SU-DHL-6 (cell line): ENCODE results near the gene HOXC12.

Experiments
- H2AFZ ChIP-seq: fragments of 200-600 bp; sonication (generic); 2 replicates; pipeline ENCODE4 v1.6.1; 2014; ENCODE audit warnings: low read depth, mild to moderate bottlenecking, moderate library complexity, mixed read lengths, antibody characterized with exemption, low read length; ENCODE audit not compliant: severe bottlenecking
- H3F3A ChIP-seq: fragments of 200-600 bp; shearing (Covaris generic); 2 replicates; pipeline ENCODE4 v1.6.0; 2016; ENCODE audit warnings: antibody characterized with exemption, mild to moderate bottlenecking; ENCODE audit not compliant: insufficient read depth
- H3K27ac ChIP-seq: fragments of 200-600 bp; sonication (generic); 2 replicates; pipeline ENCODE4 v1.5.1; 2016; ENCODE audit warnings: low read depth, mild to moderate bottlenecking, low read length, moderate library complexity, mixed read lengths
- H3K27me3 ChIP-seq: fragments of 200-600 bp; sonication (generic), shearing (Covaris generic); 2 replicates; pipeline ENCODE4 v1.6.0; 2014; ENCODE audit warnings: mild to moderate bottlenecking, low read length
- H3K36me3 ChIP-seq: fragments of 200-600 bp; sonication (generic); 2 replicates; pipeline ENCODE4 v1.6.1; 2014; ENCODE audit warnings: mild to moderate bottlenecking, low read length, mixed read lengths
- H3K4me2 ChIP-seq: fragments of 300-600, 200-600 bp; shearing (Covaris generic), sonication (generic); 2 replicates; pipeline ENCODE4 v1.6.0; 2014; ENCODE audit warnings: low read length, low read depth, mild to moderate bottlenecking; ENCODE audit not compliant: poor library complexity, severe bottlenecking
- H3K4me3 ChIP-seq: fragments of 200-600 bp; sonication (generic); 2 replicates; pipeline ENCODE4 v1.5.1; 2014; ENCODE audit warnings: antibody characterized with exemption, low read length, mild to moderate bottlenecking, mixed read lengths; ENCODE audit not compliant: insufficient read depth, poor library complexity, severe bottlenecking
- H3K79me2 ChIP-seq: fragments of 200-600 bp; sonication (generic); 2 replicates; pipeline ENCODE4 v1.6.1; 2014; ENCODE audit warnings: mild to moderate bottlenecking, low read length, moderate library complexity; ENCODE audit not compliant: insufficient read depth
- H3K9ac ChIP-seq: fragments of 200-600 bp; sonication (generic); 2 replicates; pipeline ENCODE4 v1.7.0; 2014; ENCODE audit warnings: mild to moderate bottlenecking, low read length
- H3K9me2 ChIP-seq: fragments of 200-600 bp; sonication (generic); replicated peaks from 2 replicates; pipeline ENCODE4 v1.6.1; 2014; ENCODE audit warnings: low read length; ENCODE audit not compliant: insufficient read depth
- H3K9me3 ChIP-seq: fragments of 200-600 bp; sonication (generic); 2 replicates; pipeline ENCODE4 v1.6.1; 2014; ENCODE audit warnings: low read length, mixed read lengths; ENCODE audit not compliant: insufficient read depth
- H4K20me1 ChIP-seq: fragments of 200-600 bp; sonication (generic); 2 replicates; pipeline ENCODE4 v1.6.1; 2014; ENCODE audit warnings: low read depth, mild to moderate bottlenecking, antibody characterized with exemption, low read length, moderate library complexity, mixed read lengths
- CTCF ChIP-seq: fragments of 200-600 bp; sonication (generic); IDR thresholded peaks from one replicate; pipeline ENCODE4 v1.5.1; 2017; ENCODE audit warnings: antibody characterized with exemption, mild to moderate bottlenecking, low read length, moderate library complexity; ENCODE audit not compliant: insufficient read depth, poor library complexity, severe bottlenecking
- EZH2phosphoT487 ChIP-seq: fragments of 200-600 bp; sonication (generic), shearing (Covaris generic); conservative IDR thresholded peaks from 2 replicates; pipeline ENCODE4 v1.6.1; 2018; ENCODE audit warnings: mild to moderate bottlenecking, antibody characterized with exemption, low read length, moderate library complexity, mixed read lengths

The HOXC12 gene

GRCh38 chr12:54002278-54002914 is 47.7 kb downstream of the HOXC12 start:
- Histone ChIP-seq H3K9me3 (no peaks in the 10 kb centered on the region), H3K4me3 (no peak overlapping the region), H3K4me2 (no peak overlapping the region), H3F3A (no peaks in the 10 kb centered on the region), H2AFZ (no peak overlapping the region), H3K79me2 (no peaks in the 10 kb centered on the region), H3K36me3 (no peaks in the 10 kb centered on the region), H4K20me1 (no peaks in the 10 kb centered on the region), H3K27ac (no peak overlapping the region), H3K9ac (no peak overlapping the region), H3K9me2 (no peaks in the 10 kb centered on the region), H3K27me3 (no peaks in the 10 kb centered on the region)
- TF ChIP-seq CTCF (no peak), EZH2phosphoT487 (no peak)

GRCh38 chr12:54002915-54003389 is 48.2 kb downstream of the HOXC12 start:
- Histone ChIP-seq H4K20me1 (no peaks in the 10 kb centered on the region), H3K4me3 (no peak overlapping the region), H3K27me3 (no peaks in the 10 kb centered on the region)

GRCh38 chr12:54003625-54004024 is 48.9 kb downstream of the HOXC12 start:
- Histone ChIP-seq H3K9me3 (no peaks in the 10 kb centered on the region), H2AFZ (no peak overlapping the region), H3K9me2 (no peaks in the 10 kb centered on the region), H3K36me3 (no peaks in the 10 kb centered on the region), H4K20me1 (no peaks in the 10 kb centered on the region), H3K79me2 (no peaks in the 10 kb centered on the region), H3F3A (no peaks in the 10 kb centered on the region), H3K27ac (no peak overlapping the region), H3K9ac (no peak overlapping the region), H3K4me2 (no peak overlapping the region), H3K4me3 (no peak overlapping the region), H3K27me3 (no peaks in the 10 kb centered on the region)
- TF ChIP-seq CTCF, result no peak
- no peak for TF ChIP-seq EZH2phosphoT487

More at GRCh38 chr12:54002915-54003389, 48.2 kb downstream of the HOXC12 start:
- Histone ChIP-seq H3K4me2 (no peak overlapping the region), H3K36me3 (no peaks in the 10 kb centered on the region), H3K9me2 (no peaks in the 10 kb centered on the region), H3K79me2 (no peaks in the 10 kb centered on the region), H3K9me3 (no peaks in the 10 kb centered on the region), H3K27ac (no peak overlapping the region), H3K9ac (no peak overlapping the region), H2AFZ (no peak overlapping the region), H3F3A (no peaks in the 10 kb centered on the region)
- no peak for TF ChIP-seq EZH2phosphoT487
- no peak for TF ChIP-seq CTCF
